GM18909 (cell line): ENCODE measurements around the gene STAT1.
"Not testable (repeated sequence)": the region's sequence is repeated elsewhere in the genome, so short reads cannot be mapped to it uniquely, and the experiment has no call there.

Experiments
- ATAC-seq: cut with Tn5 transposase; IDR thresholded peaks from one replicate; pipeline ENCODE4 v1.9.1; 2021; ENCODE audit warnings: mild to moderate bottlenecking; ENCODE audit not compliant: unreplicated experiment, poor library complexity

STAT1 gene

GRCh38 chr2:191009541-191010374, 4.2 kb downstream of the STAT1 start:
- no peak for ATAC-seq

- no peak for ATAC-seq
Measured at GRCh38 chr2:191008286-191008685, 5.7 kb downstream of the STAT1 start.

- no peak for ATAC-seq
Measured at GRCh38 chr2:191006997-191007783, 6.8 kb downstream of the STAT1 start.

- ATAC-seq, result no peak
Measured at GRCh38 chr2:191006297-191006696, 7.7 kb downstream of the STAT1 start.

GRCh38 chr2:191003405-191004309, 10.3 kb downstream of the STAT1 start:
- no peak for ATAC-seq

GRCh38 chr2:191001624-191002023, 12.3 kb downstream of the STAT1 start:
- ATAC-seq, result no peak

- ATAC-seq, result no peak
Measured at GRCh38 chr2:191001032-191001431, 12.9 kb downstream of the STAT1 start.

- no peak for ATAC-seq
Measured at GRCh38 chr2:190999949-191000665, 13.9 kb downstream of the STAT1 start.

- ATAC-seq, result no peak
Measured at GRCh38 chr2:190999058-190999457, 14.9 kb downstream of the STAT1 start.

- ATAC-seq, result no peak
Measured at GRCh38 chr2:190997526-190998113, 16.4 kb downstream of the STAT1 start.

GRCh38 chr2:190996947-190997346, 17.0 kb downstream of the STAT1 start:
- ATAC-seq, result no peak

- ATAC-seq, result no peak
Measured at GRCh38 chr2:190996338-190996946, 17.5 kb downstream of the STAT1 start.

GRCh38 chr2:190995315-190995714, 18.7 kb downstream of the STAT1 start:
- not testable (repeated sequence) for ATAC-seq

GRCh38 chr2:190994148-190994547, 19.8 kb downstream of the STAT1 start:
- no peak for ATAC-seq

- ATAC-seq, result no peak
Measured at GRCh38 chr2:190993292-190993643, 20.7 kb downstream of the STAT1 start.

- no peak for ATAC-seq
Measured at GRCh38 chr2:190990132-190990531, 23.8 kb downstream of the STAT1 start.

GRCh38 chr2:190988910-190989309, 25.1 kb downstream of the STAT1 start:
- no peak for ATAC-seq

GRCh38 chr2:190987938-190988337, 26.0 kb downstream of the STAT1 start:
- ATAC-seq, result no peak

GRCh38 chr2:190987116-190987515, 26.9 kb downstream of the STAT1 start:
- no peak for ATAC-seq
